Pancreas (tissue), 10 donors: ENCODE data around the gene POGZ. TPM values are rescaled to one million over a fixed set of nuclear protein-coding genes. Genes with fewer than 3 reads are reported as not detected.

Experiments
- ATAC-seq, 4 donors: fragments of 200-7000 bp; cut with Tn5 transposase; one replicate each; pipeline versions ENCODE4 v1.8.0 to v1.9.1; 2020; ENCODE audit warnings: mild to moderate bottlenecking in 4 of 4, moderate library complexity in 4 of 4
- DNase-seq, 6 donors: peaks; one replicate each; pipeline ENCODE4 v3.0.0-alpha.2; 2020
- FAIRE-seq: peaks from 2 replicates; lab custom pipeline; 2012; peaks lifted over from hg19 to GRCh38; lab: Jason Lieb, UNC
- H3K27ac ChIP-seq, 4 donors: fragments of 200-600 bp; sonication (generic); 1 replicate in 3 of 4; 2 replicates in 1 of 4; pipeline versions ENCODE4 v1.5.0 to v1.8.0; 2020
- H3K27me3 ChIP-seq, 4 donors: fragments of 200-600 bp; one replicate each; pipeline ENCODE4 v1.8.0; 2021
- H3K36me3 ChIP-seq, 3 donors: fragments of 200-600 bp; sonication (generic) in 1 of 3; one replicate each; pipeline versions ENCODE4 v1.5.0 to v1.8.0; 2020 to 2021
- H3K4me1 ChIP-seq, 3 donors: fragments of 200-600 bp; one replicate each; pipeline ENCODE4 v1.8.0; 2021
- H3K4me3 ChIP-seq, 4 donors: fragments of 200-600 bp; sonication (generic) in 2 of 4; one replicate each; pipeline versions ENCODE4 v1.5.0 to v1.8.0; 2020 to 2021
- H3K9me3 ChIP-seq, 4 donors: fragments of 200-600 bp; one replicate each; pipeline ENCODE4 v1.8.0; 2021
- CTCF ChIP-seq, 4 donors: fragments of 200-600 bp; sonication (generic) in 3 of 4; IDR thresholded peaks; one replicate each; pipeline versions ENCODE4 v1.5.0 to v1.8.0; 2021; ENCODE audit warnings: antibody characterized with exemption in 4 of 4
- WGBS, 2 donors: extraction: QIAGEN DNeasy Blood & Tissue Kit; methylation state at CpG; one replicate each; pipeline ENCODE4 v1.1.7; 2013; 5-methylcytosine and 5-hydroxymethylcytosine counted together
- intact Hi-C, 3 donors: fragments of 100-400 bp; cut with DNase I; formaldehyde crosslinking; loops; one replicate each; pipeline versions ENCODE4 v1.11.1 to v1.14.2; 2022
- polyA plus RNA-seq, 2 donors: library from polyadenylated mRNA; stranded (reverse); fragments of 200-250 nt; gene quantifications; one replicate each; pipeline ENCODE4 v1.2.3, GENCODE V29; 2013
- total RNA-seq, 6 donors: library from RNA; stranded (reverse); fragmentation: NEBNext Ultra II Directional in 4 of 6; extraction: Animal tissue kit (Norgen Biotek cat#: 25700) in 4 of 6; gene quantifications; one replicate each; pipeline versions ENCODE4 v1.2.1 to v1.2.4, GENCODE V29; 2021 to 2023
- donor health status: healthy with polysubstance abuse.
- donor health status: DM: no; HTN: no; CAD: no; lungs with moderate emphysema.
- donor health status: DM: no; HTN: no; CAD: no.
- donor health status: control.
- donor health status: control.
- donor health status: Bipolar disorder and iron deficiency.
- donor health status: DM: yes; HTN: yes; CAD: no.
- donor health status: DM: no; HTN: no; CAD: no.
- donor health status: DM: no; HTN: no; CAD: no.
- donor health status: DM: yes; HTN: yes; CAD: no.

POGZ gene
- total RNA-seq (10 to 100 TPM; 24.5 to 61.0 (median 32.4) TPM), polyA plus RNA-seq (10 to 100 TPM; 30.4 to 45.6 TPM)

- Histone ChIP-seq H3K4me1 (peaks cover 6 to 19% (median 6%) of the 10 kb centered on the region in 3 donors), H3K9me3 (no peaks in the 10 kb centered on the region), H3K27me3 (no peaks in the 10 kb centered on the region), H3K4me3 (peak within 1 kb of the TSS; percentile 58 to 62 (median 60)), H3K36me3 (no peaks in the 10 kb centered on the region), H3K27ac (peak within 1 kb of the TSS; percentile 92 to 96 (median 94))
- 13 to 27% methylated on average over 15 to 28 of the region's 30 CpGs for WGBS, 2 donors
- no peak for FAIRE-seq
- ATAC-seq = peak; percentile 94 to 98 (median 97)
- intact Hi-C loops = no loop called here
- peak; percentile 95 to 97 (median 96) for DNase-seq
- no peak for TF ChIP-seq CTCF (IDR thresholded peaks at IDR 0.05)
Observed at GRCh38 chr1:151459331-151460046, at the start of gene POGZ. POGZ (minus strand) TSS chr1:151459494; CDS start chr1:151442204, 17,290 bp downstream.

- no peak for DNase-seq
- no peaks in the 10 kb centered on the region for H3K27me3 ChIP-seq
- no peak for FAIRE-seq
- no peak overlapping the region for H3K27ac ChIP-seq
- WGBS, 2 donors = 88% methylated on average over 6 of the region's 6 CpGs
- peaks cover 0 to 4% (median under 1%) of the 10 kb centered on the region in 3 donors for H3K4me1 ChIP-seq
- no peaks in the 10 kb centered on the region for H3K9me3 ChIP-seq
- intact Hi-C loops = no loop called here
- ATAC-seq = no peak
- H3K4me3 ChIP-seq = no peak overlapping the region
- H3K36me3 ChIP-seq = no peaks in the 10 kb centered on the region
- TF ChIP-seq CTCF (IDR thresholded peaks at IDR 0.05) = no peak
Observed at GRCh38 chr1:151508833-151509232, 49.5 kb upstream of the POGZ start.

GRCh38 chr1:151504759-151505158 lies 45.5 kb upstream of the POGZ start:
- H3K27me3 ChIP-seq = no peaks in the 10 kb centered on the region
- intact Hi-C loops = no loop called here
- H3K9me3 ChIP-seq = no peaks in the 10 kb centered on the region
- peaks cover 0 to 9% (median 0%) of the 10 kb centered on the region in 3 donors for H3K4me1 ChIP-seq
- ATAC-seq (no peak), FAIRE-seq (no peak), DNase-seq (no peak)
- H3K36me3 ChIP-seq = no peaks in the 10 kb centered on the region
- H3K4me3 ChIP-seq = no peak overlapping the region
- WGBS, 2 donors = 76 to 82% methylated on average over 4 of the region's 4 CpGs
- H3K27ac ChIP-seq = no peak overlapping the region
- no peak for TF ChIP-seq CTCF (IDR thresholded peaks at IDR 0.05)

- FAIRE-seq = no peak
- Histone ChIP-seq H3K9me3 (no peaks in the 10 kb centered on the region), H3K36me3 (no peaks in the 10 kb centered on the region), H3K27ac (no peak overlapping the region), H3K4me1 (peaks cover 0 to 9% (median 0%) of the 10 kb centered on the region in 3 donors), H3K4me3 (no peak overlapping the region), H3K27me3 (no peaks in the 10 kb centered on the region)
- no peak for DNase-seq
- 52 to 53% methylated on average over 3 of the region's 3 CpGs for WGBS, 2 donors
- intact Hi-C loops = no loop called here
- ATAC-seq = no peak
- no peak for TF ChIP-seq CTCF (IDR thresholded peaks at IDR 0.05)
Observed at GRCh38 chr1:151504252-151504651, 45.0 kb upstream of the POGZ start.
